Right lobe of liver (tissue), 4 donors: Measurements from ENCODE around the gene YTHDF1.

Source experiments
- POLR2A ChIP-seq: fragments of 450-650 bp; IDR thresholded peaks from one replicate; pipeline ENCODE4 v1.6.1; 2017; ENCODE audit warnings: antibody characterized with exemption, mild to moderate bottlenecking
- TF ChIP-seq, protein P1 (sequence below), 4 donors: fragments of 200-600 bp in 3 of 4; fragments of 450-650 bp in 1 of 4; IDR thresholded peaks; one replicate each; pipeline versions ENCODE4 v1.5.1 to v1.8.0; 2016 to 2022; ENCODE audit warnings: antibody characterized with exemption in 4 of 4, mild to moderate bottlenecking in 2 of 4
- donor health status: DM: no; HTN: no; CAD: no.
- donor health status: DM: no; HTN: no; CAD: no.
- donor health status: DM: no; HTN: yes; CAD: no.

GRCh38 chr20:63218701-63219446, 2.9 kb upstream of the YTHDF1 start:
- TF ChIP-seq, protein P1, sequence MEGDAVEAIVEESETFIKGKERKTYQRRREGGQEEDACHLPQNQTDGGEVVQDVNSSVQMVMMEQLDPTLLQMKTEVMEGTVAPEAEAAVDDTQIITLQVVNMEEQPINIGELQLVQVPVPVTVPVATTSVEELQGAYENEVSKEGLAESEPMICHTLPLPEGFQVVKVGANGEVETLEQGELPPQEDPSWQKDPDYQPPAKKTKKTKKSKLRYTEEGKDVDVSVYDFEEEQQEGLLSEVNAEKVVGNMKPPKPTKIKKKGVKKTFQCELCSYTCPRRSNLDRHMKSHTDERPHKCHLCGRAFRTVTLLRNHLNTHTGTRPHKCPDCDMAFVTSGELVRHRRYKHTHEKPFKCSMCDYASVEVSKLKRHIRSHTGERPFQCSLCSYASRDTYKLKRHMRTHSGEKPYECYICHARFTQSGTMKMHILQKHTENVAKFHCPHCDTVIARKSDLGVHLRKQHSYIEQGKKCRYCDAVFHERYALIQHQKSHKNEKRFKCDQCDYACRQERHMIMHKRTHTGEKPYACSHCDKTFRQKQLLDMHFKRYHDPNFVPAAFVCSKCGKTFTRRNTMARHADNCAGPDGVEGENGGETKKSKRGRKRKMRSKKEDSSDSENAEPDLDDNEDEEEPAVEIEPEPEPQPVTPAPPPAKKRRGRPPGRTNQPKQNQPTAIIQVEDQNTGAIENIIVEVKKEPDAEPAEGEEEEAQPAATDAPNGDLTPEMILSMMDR (IDR thresholded peaks at IDR 0.05): no peak
- TF ChIP-seq POLR2A: no peak
